Raji (cell line): ENCODE data around the gene CPSF2.

ENCODE experiments used
- POLR2A ChIP-seq: IDR thresholded peaks from 2 replicates; pipeline ENCODE4 v1.6.1; 2011; ENCODE audit warnings: low read depth, low read length, control low read depth; ENCODE audit not compliant: insufficient read depth

CPSF2 gene

DNA sequence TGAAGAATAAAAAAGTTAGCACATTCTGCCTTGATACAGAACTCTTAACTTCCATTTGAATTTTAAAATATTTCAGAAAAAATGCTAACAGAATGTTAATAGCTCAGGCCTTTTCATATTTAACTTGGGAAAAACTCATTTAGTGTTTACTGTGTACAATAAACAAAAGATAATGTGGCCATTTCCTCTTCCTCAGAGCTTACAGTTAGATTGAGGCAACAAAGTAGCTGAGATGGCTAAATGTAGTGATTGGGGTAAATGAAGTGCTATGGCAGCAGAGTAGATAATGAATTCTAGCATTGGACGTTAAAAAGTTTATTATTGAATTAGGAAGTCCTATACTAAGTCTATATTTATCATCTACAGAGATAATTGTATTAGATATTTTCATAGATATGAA is 12.7 kb downstream of the CPSF2 start:
- TF ChIP-seq POLR2A: no peak

DNA sequence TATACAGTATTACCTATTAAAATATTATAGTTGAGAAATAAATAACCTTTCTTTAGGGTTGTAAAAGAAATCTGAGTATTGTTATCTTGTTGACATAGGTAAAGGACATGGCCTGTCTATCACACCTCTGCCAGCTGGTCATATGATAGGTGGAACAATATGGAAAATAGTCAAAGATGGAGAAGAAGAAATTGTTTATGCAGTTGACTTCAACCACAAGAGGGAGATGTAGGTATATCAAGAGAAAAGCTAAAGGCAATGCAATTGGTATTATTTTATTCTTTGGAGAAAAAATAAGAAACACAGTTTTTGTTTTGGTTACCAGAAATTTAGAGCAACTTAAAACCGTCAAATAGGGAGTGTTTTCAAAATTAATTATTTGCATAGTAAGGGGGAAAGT is 13.5 kb downstream of the CPSF2 start:
- TF ChIP-seq POLR2A: no peak

DNA sequence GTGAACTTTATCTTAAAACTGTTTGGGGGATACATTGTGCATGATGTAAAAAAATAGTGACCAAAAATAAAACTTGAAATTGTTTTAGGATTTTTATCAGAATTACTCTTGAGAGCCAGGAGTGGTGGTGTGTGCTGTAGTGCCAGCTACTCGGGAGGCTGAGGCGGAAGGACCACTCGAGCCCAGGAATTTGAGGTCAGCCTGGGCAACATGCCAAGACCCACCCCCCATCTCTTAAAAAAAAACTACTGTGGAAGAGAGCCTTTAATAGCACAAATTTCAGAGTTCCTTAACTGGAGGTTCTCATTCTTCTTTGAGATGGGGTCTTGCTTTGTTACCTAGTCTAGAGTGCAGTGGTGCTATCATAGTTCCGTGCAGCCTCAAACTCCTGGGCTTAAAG is 21.5 kb downstream of the CPSF2 start:
- no peak for TF ChIP-seq POLR2A

DNA sequence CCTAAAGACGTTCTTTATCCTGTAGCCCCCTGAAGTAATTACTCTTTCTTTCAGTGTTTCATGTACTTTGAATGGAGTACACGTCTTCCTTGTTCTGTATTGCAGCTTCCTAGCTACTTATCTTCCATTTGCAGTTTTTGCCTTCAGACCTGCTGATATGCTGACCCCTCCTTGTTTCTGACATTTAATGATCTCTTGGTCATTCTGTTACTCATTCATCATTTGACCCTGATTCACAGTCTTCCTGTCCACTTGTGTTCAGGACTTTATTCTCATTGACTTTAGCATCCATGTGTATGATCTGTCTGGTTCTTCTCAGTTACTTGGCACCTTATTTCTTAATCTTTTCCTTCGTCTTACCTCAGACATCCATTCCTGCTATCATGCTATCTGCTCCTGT is 22.2 kb downstream of the CPSF2 start:
- no peak for TF ChIP-seq POLR2A

DNA sequence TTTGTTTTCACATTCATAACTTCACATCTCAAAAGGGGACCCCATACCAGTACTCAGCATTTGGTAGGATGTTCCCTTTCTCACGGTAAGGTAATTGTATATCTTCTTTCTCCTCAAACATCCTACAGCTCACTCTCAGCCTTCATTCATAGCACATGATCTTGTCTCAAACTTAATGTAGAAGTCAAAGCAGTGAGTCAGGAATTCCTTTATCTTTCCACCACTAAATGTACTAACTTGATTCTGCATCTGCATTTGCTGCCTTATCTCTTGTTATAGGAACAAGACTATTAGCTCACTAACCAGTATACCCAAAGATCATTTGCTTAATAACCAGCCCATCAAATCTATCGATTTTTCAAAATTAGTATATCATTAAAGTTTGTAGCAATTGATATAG is 22.9 kb downstream of the CPSF2 start:
- no peak for TF ChIP-seq POLR2A

DNA sequence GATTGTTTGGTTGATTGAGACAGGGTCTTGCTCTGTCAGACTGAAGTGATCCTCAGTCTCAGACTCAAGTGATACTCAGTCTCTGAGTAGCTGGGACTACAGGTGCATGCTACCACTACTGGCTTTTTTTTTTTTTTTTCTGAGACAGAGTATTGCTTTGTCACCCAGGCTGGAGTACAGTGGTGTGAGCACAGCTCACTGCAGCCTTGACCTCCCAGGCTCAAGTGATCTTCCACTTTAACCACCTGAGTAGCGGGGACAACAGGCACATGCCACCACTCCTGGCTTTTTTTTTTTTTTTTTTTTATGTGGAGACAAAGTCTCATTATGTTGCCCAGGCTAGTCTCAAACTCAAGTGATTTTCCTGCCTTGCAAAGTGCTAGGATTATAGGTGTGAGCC is 31.8 kb downstream of the CPSF2 start:
- no peak for TF ChIP-seq POLR2A

DNA sequence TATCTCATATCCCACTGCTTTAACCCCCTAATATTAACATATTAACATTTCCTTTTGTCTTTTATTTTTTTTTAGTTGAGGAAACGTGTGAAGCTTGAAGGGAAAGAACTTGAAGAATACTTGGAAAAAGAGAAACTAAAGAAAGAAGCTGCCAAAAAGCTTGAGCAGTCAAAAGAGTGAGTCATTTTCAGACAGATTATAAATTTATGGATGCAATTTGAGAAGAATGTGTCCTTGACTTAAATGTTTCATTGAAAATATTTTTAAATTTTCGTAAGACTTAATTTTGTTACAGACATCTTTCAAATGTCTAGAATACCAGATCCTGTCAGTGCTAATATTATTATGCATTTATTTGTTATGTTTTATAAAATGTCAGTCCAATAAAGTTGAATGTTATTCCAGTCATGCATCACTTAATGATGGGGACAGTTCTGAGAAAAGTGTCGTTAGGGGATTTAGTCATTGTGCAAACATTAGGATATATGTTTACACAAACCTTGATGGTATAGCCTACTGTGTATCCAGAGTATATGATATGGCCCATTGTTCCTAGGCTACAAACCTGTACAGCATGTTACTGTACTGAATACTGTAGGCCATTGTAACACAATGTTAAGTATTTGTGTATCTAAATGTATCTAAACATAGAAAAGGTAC is 32.6 kb downstream of the CPSF2 start:
- TF ChIP-seq POLR2A: no peak

DNA sequence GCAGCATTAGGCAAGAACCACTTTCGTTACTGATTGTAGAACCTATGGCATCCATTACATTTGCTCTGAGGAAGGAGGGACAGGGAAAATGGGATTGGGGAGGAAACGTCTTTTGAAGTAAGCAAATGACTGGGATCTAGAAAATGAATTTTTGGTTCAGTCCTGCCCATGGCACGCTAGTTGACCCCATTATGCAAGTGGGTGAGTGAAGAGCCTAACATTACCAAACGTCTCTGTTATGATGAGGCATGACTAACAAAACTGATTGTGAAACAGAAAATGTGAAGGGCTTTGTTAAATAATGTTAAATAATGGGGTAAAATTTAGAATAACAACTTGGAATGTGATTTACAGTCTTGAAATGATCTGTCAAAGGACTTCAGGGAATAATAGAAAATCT is 38.9 kb downstream of the CPSF2 start:
- no peak for TF ChIP-seq POLR2A

DNA sequence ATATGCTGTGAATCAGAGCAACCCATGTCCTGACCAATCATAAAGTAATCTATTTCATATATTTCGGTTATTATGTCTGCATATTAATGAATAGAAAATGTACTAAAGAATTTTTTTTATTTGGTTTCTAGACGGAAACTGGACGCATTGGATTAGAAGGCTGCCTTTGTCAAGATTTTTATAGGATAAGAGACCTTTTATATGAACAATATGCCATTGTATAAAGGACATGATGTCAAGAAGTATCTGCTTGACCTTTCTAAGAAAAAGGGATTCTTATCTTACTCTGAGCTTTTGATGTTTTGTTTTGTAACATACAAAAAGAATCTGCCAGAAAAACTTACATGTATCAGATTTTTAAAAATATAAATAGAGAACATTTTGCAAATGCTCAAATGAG is 39.8 kb downstream of the CPSF2 start:
- no peak for TF ChIP-seq POLR2A

DNA sequence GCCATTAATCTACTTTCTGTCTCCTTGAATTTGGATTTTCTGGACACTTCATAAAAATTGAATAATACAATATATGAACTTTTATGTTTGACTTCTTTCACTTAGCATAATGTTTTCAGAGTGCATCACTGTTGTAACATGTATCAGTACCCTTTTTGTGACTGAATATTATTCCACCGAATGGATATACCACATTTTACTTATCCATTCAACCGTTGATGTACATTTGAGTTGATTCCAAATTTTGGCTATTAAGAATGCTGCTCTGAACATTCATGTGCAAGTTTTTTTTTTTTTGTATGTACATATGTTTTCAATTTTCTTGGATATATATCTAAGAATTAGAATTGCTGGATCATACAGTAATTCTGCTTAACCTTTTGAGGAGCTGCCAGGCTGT is 43.2 kb downstream of the CPSF2 start:
- no peak for TF ChIP-seq POLR2A

DNA sequence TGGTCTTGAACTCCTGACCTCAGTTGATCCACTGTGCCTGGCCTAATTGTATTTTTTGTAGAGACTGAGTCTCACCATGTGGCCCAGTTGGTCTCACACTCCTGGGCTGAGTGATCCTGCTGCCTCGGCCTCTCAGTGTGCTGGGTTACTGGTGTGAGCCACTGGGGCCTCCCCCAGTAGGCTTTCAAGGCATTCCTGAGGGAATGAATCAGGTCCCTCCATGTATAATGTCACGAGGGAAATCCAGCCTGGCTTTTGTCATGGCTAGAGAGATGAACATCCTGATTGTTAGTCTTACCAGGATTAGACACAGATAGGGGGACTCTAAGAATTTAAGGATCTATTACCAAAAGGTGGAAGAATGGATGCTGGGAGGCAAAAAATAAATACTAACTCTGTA is 51.9 kb downstream of the CPSF2 start:
- TF ChIP-seq POLR2A: no peak

DNA sequence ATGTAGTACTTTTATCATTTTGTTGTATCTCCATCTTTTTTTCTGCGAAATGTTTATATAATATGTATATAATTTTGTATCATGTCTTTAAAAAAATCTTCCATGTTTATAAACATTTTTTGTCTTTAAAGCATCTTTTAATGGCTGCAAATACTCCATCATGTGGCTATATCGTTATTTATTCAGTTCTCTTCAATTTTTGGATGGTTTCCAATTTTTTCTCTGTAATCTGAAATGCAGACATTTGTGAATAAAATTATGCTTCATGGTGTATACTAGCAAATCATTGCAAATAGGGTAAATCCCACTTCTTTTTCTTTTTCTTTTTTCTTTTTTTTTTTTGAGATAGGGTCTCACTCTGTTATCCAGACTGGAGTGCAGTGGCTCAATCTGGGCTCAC is 54.0 kb downstream of the CPSF2 start:
- no peak for TF ChIP-seq POLR2A

DNA sequence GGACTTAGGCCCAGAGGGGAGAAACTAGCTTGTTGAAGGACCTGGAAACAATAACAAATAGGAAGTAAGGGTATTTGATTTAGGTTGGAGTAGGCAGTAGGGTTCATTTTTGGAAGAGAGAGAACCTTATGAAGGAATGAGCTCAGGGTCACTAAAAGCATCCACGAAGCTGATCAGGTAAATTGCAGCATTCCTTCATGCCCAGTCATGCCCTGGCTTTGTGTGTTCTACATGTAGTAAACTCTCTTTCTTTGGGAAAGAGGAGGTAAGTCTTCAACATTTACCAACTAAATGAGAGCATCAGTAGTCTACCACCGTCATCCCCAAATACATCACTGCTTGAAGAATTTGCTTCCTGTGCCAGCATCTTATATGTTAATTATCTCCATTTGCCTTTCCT is 54.7 kb downstream of the CPSF2 start:
- TF ChIP-seq POLR2A: no peak

DNA sequence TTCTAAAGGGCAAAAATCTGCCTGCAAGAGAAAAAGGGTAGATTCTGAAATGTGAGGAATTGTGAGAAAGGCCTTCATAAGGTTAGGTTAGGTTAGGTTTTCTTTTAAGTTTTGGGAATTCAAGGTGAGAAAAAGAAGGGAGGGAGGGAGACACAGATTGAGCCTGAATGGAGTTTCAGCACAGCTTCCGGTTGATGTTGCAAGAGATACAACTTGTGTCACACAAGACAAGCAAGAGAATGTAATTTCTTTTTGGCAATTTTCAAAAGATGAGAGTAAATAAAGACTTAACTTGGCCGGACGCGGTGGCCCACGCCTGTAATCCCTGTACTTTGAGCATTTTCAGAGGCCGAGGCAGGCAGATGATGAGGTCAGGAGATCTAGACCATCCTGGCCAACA is 63.8 kb downstream of the CPSF2 start:
- TF ChIP-seq POLR2A: no peak

DNA sequence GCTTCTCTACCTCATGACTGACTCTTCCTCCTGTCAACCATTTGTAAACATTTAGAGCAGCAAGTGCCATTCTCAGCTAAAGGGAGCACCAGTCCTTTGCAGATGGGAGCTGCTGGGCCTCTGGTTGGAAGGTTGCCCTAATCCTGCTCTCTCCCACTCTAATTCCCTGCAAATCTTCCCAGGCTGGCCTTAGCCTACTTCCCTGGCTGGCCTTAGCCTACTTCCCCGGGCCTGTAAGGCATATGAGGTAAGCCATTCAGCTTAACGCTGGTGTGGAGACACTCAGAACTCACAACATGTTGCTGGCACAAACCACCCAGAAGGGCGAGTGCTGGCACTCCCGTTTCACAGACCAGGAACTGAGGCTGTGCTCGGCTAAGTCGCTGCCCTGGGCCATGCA is 69.0 kb downstream of the CPSF2 start:
- no peak for TF ChIP-seq POLR2A

DNA sequence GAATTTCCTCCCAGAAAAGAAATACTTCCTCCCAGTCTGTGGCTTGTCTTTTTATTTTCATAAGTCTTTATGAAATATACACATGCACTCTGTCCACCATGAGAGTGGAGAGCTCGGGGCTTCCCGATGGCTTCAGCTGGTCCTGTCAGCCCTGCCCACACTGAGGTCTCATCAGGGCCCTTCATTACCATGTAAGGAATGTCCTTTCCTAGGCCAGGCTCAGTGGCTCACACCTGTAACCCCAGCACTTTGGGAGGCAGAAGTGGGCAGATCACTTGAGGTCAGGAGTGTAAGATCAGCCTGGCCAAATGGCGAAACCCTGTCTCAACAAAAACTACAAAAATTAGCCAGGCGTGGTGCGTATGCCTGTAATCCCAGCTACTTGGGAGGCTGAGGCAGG is 77.0 kb downstream of the CPSF2 start:
- TF ChIP-seq POLR2A: no peak

DNA sequence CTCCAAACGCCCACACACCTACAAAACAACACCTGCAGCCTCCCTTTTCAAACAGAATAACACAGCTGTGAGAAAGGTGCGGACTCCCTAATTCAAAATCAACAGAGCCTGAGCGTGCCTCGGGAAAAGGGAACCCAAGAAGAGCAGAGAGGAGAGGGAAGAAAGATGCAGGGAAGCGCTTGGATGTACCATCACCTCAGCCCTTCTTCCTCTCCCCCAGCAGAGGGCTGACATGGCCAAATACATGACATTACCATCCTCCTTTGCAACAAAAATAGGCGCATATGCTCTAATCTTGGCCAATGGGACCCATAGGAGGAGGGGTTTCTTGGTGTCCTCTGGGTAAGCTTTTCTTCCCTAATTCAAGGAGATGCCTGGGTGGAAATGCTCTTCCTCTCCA is 78.0 kb downstream of the CPSF2 start:
- TF ChIP-seq POLR2A: no peak
